DMS 273 (cell line): ENCODE data around the gene DENND5A.
"Not testable (repeated sequence)": the region's sequence is repeated elsewhere in the genome, so short reads cannot be mapped to it uniquely, and the experiment has no call there.

Experiments
- DNase-seq: peaks from one replicate; lab custom pipeline; 2025; ENCODE audit not compliant: unreplicated experiment; lab: John Stamatoyannopoulos, UW

The DENND5A gene

GRCh38 chr11:9103542-9104276 lies 161.4 kb downstream of the DENND5A start:
- DNase-seq, result no peak

- DNase-seq, result peak; percentile 36
Observed at GRCh38 chr11:9099617-9100016, 165.5 kb downstream of the DENND5A start.

DNA sequence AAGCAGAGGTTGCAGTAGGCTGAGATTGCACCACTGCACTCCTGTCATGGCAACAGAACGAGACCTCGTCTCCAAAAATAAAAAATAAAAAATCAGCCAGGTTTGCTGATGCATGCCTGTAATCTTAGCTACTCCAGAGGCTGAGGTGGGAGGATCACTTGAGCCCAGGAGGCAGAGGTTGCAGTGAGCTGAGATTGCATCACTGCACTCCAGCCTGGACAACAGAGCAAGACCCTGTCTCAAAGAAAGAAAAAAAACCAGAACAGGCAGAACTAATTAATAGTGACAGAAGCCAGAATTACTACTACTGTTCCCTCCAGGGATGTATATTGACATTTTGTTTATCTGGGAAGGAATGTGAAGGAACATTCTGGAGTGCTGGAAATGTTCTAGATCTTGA lies 166.7 kb downstream of the DENND5A start:
- not testable (repeated sequence) for DNase-seq

GRCh38 chr11:9097186-9097943 lies 167.8 kb downstream of the DENND5A start:
- DNase-seq, result not testable (repeated sequence)

GRCh38 chr11:9096427-9096826 lies 168.7 kb downstream of the DENND5A start:
- DNase-seq, result no peak

- peak; percentile 22 for DNase-seq
Observed at GRCh38 chr11:9095421-9095820, 169.7 kb downstream of the DENND5A start.

DNA sequence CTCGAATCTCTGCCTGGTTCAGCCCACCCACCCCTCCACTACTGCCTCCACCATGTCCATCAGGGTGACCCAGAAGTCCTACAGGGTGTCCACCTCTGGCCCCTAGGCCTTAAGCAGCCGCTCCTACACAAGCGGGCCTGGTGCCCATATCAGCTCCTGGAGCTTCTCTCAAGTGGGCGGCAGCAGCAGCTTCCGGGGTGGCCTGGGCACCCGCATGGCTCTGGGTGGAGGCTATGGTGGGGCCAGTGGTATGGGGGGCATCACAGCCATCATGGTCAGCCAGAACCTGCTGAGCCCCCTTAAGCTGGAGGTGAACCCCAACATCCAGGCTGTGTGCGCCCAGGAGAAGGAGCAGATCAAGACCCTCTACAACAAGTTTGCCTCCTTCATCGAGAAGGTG lies 170.7 kb downstream of the DENND5A start:
- DNase-seq, result no peak

DNA sequence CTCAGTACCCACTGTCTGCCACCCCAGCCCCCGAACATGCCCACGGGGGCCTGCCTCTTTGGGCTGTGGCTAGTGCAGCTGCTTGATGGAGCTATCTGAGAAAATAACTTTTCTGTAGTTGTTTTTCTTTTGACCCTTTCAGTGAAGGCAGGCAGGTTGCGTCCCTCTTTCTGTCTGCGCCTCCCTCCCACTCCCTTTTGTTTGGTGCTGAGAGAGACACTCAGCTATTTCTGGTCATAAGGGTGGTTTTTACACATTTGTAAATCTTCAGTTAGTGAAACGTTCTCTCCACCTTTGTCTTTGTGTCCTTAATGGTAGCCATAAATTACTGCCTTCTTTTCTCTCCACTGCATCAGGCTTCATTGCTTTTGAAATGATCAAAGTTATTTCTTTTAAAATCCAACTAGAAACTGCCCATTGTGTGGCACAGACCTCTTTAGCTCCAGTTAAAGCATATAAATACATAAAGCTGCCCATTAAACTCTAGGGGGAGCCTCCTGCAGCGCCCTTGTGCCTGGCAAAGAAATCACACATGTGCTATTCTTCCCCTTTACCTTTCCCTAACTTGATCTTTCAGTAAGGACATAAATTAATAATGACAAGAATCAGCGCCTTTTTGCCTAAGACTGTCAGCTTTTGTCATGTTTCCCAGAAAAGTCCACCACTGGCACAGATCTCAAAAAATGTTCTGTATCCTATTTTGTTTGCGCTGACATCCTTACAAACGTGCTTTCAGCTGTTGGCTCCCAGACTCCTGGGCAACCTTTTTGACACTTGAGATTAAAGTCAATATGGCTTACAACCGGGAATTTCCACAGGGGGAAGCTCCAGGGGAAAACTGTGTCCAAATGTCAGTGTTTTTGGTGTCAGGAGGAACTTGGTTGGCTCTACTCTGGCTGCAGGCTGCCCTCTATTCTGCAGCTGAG lies 172.0 kb downstream of the DENND5A start:
- peak; percentile 34 for DNase-seq

DNA sequence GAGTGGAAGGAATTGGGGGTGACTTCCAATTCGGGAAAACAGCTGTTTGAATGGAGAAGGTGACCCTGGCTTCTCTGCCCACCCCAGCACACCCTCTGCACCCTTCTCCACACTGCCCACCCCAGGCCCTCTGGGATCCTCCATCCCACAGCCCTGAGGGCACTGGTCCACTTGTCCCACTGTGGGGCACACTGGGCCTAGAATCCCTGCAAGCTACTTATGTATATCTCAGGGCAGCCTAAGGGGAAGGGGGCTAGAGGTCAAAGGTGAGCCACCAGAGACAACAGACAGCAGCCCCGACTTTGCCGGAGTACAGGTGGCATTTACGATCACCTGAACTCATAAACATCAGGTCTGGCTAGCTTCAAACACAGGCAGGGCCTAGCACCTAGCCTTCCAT lies 173.1 kb downstream of the DENND5A start:
- no peak for DNase-seq

GRCh38 chr11:9091044-9091922 lies 173.9 kb downstream of the DENND5A start, which contains the start of gene SCUBE2:
SCUBE2 (minus strand) TSS chr11:9091599; CDS start chr11:9091528, 71 bp downstream.
- DNase-seq, result peak; percentile 42

DNA sequence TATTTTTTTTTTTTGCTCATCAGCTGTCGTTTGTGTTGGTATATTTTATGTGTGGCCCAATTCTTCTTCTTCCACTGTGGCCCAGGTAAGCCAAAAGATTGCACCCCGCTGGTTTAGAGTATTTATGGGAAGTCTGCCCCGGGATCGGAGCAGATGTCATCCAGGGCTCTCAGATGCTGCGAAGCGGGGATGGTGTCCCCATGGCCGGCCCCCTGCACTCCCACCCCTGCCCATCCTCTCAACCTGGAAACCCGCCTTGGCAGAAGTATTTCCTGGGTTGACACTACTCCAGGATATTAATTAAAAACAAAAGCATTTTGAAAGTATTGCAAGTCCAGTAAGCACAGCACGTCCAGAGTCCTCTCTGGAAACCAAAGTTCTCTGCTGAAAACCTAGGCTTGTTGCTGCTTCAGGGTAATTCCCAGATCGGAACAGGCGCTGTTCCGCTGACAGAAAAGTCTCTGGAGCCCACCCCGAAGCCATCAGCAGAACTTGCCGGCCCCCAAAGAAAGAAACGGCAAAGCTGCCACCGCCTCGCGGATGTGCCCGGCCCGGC lies 174.6 kb downstream of the DENND5A start:
- no peak for DNase-seq

GRCh38 chr11:9089636-9090035 lies 175.5 kb downstream of the DENND5A start:
- DNase-seq, result no peak

- DNase-seq, result no peak
Observed at GRCh38 chr11:9089061-9089460, 176.1 kb downstream of the DENND5A start.
